HG03342 (cell line): ENCODE data around the gene ZNF771.

Experiments used
- ATAC-seq: cut with Tn5 transposase; IDR thresholded peaks from one replicate; pipeline ENCODE4 v1.9.1; 2021; ENCODE audit warnings: mild to moderate bottlenecking, moderate library complexity; ENCODE audit not compliant: unreplicated experiment

ZNF771 gene

GRCh38 chr16:30407102-30407803, at the start of gene ZNF771:
ZNF771 (plus strand) TSS chr16:30407606; CDS start chr16:30408054, 448 bp downstream.
- peak; percentile 63 for ATAC-seq

GRCh38 chr16:30357715-30358576, 49.5 kb upstream of the ZNF771 start:
- no peak for ATAC-seq

GRCh38 chr16:30358577-30358936, 48.8 kb upstream of the ZNF771 start:
- no peak for ATAC-seq

GRCh38 chr16:30358990-30359870, 48.2 kb upstream of the ZNF771 start:
- ATAC-seq = no peak

GRCh38 chr16:30359871-30360170, 47.6 kb upstream of the ZNF771 start:
- no peak for ATAC-seq

- no peak for ATAC-seq
Observed at GRCh38 chr16:30361180-30361579, 46.2 kb upstream of the ZNF771 start.

- ATAC-seq = no peak
Observed at GRCh38 chr16:30365200-30365599, 42.2 kb upstream of the ZNF771 start.

GRCh38 chr16:30366511-30366910, 40.9 kb upstream of the ZNF771 start:
- no peak for ATAC-seq

GRCh38 chr16:30367349-30368009, 39.9 kb upstream of the ZNF771 start:
- ATAC-seq = no peak

- no peak for ATAC-seq
Observed at GRCh38 chr16:30368122-30368791, 39.1 kb upstream of the ZNF771 start.

GRCh38 chr16:30368792-30369090, 38.7 kb upstream of the ZNF771 start:
- ATAC-seq = no peak

GRCh38 chr16:30369091-30369937, 38.1 kb upstream of the ZNF771 start:
- ATAC-seq = no peak

GRCh38 chr16:30369938-30370455, 37.4 kb upstream of the ZNF771 start:
- ATAC-seq = peak; percentile 13

- peak; percentile 77 for ATAC-seq
Observed at GRCh38 chr16:30370456-30371247, 36.8 kb upstream of the ZNF771 start, which contains the start of gene TBC1D10B. TBC1D10B (minus strand) TSS chr16:30370494; CDS start chr16:30370183, 311 bp downstream.

GRCh38 chr16:30371248-30371816, 36.1 kb upstream of the ZNF771 start:
- no peak for ATAC-seq

GRCh38 chr16:30372038-30372712, 35.2 kb upstream of the ZNF771 start:
- ATAC-seq = no peak

GRCh38 chr16:30372725-30373124, 34.7 kb upstream of the ZNF771 start:
- ATAC-seq = no peak

GRCh38 chr16:30374538-30374937, 32.9 kb upstream of the ZNF771 start, which contains the start of gene MYL11:
MYL11 (plus strand) TSS chr16:30374802; CDS start chr16:30374858, 56 bp downstream.
- ATAC-seq = no peak
